Thymus (tissue), 11 donors: ENCODE data around the gene CNOT4. TPM values are rescaled to one million over a fixed set of nuclear protein-coding genes. Genes with fewer than 3 reads are reported as not detected.

Experiments
- DNase-seq, 9 donors: peaks; one replicate each; pipeline ENCODE4 v3.0.0-alpha.2; 2013; ENCODE audit warnings: low spot score in 9 of 9, low read depth in 6 of 9, missing footprints in 1 of 9
- H3K27ac ChIP-seq, 2 donors: one replicate each; pipeline ENCODE4 v1.5.1; 2013; ENCODE audit warnings: control low read depth in 1 of 2, low read depth in 1 of 2, low read length in 1 of 2, mild to moderate bottlenecking in 1 of 2, moderate library complexity in 1 of 2
- H3K27me3 ChIP-seq, 2 donors: one replicate each; pipeline ENCODE4 v1.5.1; 2013; ENCODE audit warnings: low read length in 1 of 2; ENCODE audit not compliant: control insufficient read depth in 2 of 2, insufficient read depth in 1 of 2
- H3K36me3 ChIP-seq, 2 donors: one replicate each; pipeline ENCODE4 v1.5.1; 2013; ENCODE audit warnings: low read length in 1 of 2, mild to moderate bottlenecking in 1 of 2, moderate library complexity in 1 of 2; ENCODE audit not compliant: control insufficient read depth in 2 of 2, insufficient read depth in 2 of 2
- H3K4me1 ChIP-seq, 2 donors: one replicate each; pipeline ENCODE4 v1.5.1; 2013; ENCODE audit warnings: low read length in 2 of 2; ENCODE audit not compliant: control insufficient read depth in 2 of 2, insufficient read depth in 2 of 2
- H3K4me3 ChIP-seq, 2 donors: one replicate each; pipeline ENCODE4 v1.5.1; 2013; ENCODE audit warnings: low read length in 2 of 2, control low read depth in 1 of 2, mild to moderate bottlenecking in 1 of 2
- H3K9me3 ChIP-seq, 2 donors: one replicate each; pipeline ENCODE4 v1.5.1; 2013; ENCODE audit warnings: low read length in 1 of 2, mild to moderate bottlenecking in 1 of 2; ENCODE audit not compliant: control insufficient read depth in 2 of 2, insufficient read depth in 1 of 2
- WGBS: extraction: QIAGEN DNeasy Blood & Tissue Kit; methylation state at CpG from one replicate; pipeline ENCODE4 v1.1.7; 2013; 5-methylcytosine and 5-hydroxymethylcytosine counted together
- polyA plus RNA-seq: library from polyadenylated mRNA; stranded (reverse); fragments of 200-250 nt; gene quantifications from one replicate; pipeline ENCODE4 v1.2.3, GENCODE V29; 2013
- total RNA-seq: library from RNA; stranded (reverse); fragments of 120-200 nt; gene quantifications from one replicate; pipeline ENCODE4 v1.2.4, GENCODE V29; 2013
- donor health status: healthy.

CNOT4 gene
- total and polyA plus RNA-seq, 2 donors, result 6.3 to 12.8 TPM

GRCh38 chr7:135316648-135317313, 193.1 kb downstream of the CNOT4 start:
- no peak for DNase-seq
- Histone ChIP-seq H3K27ac (no peak overlapping the region), H3K27me3 (no peaks in the 10 kb centered on the region), H3K4me1 (no peaks in the 10 kb centered on the region), H3K4me3 (no peak overlapping the region), H3K9me3 (no peaks in the 10 kb centered on the region), H3K36me3 (no peaks in the 10 kb centered on the region)
- WGBS, result 93% methylated on average over 8 of the region's 8 CpGs

- 86% methylated on average over 10 of the region's 10 CpGs for WGBS
- H3K4me3 ChIP-seq, result no peak overlapping the region
- no peak for DNase-seq
- H3K9me3 ChIP-seq, result no peaks in the 10 kb centered on the region
- H3K4me1 ChIP-seq, result no peaks in the 10 kb centered on the region
- H3K27ac ChIP-seq, result no peak overlapping the region
- no peaks in the 10 kb centered on the region for H3K36me3 ChIP-seq
- H3K27me3 ChIP-seq, result no peaks in the 10 kb centered on the region
Observed at GRCh38 chr7:135313971-135314370, 195.9 kb downstream of the CNOT4 start.

Other genes with a start within 250 kb of the CNOT4 start
- gene NUP205, start 47.8 kb upstream of the CNOT4 start, total RNA-seq, result 68.2 TPM
- 50.9 TPM for gene NUP205, start 47.8 kb upstream of the CNOT4 start, polyA plus RNA-seq
- 13.4 TPM for gene STMP1, start 152.4 kb upstream of the CNOT4 start, total RNA-seq
- gene STMP1, start 152.4 kb upstream of the CNOT4 start, polyA plus RNA-seq, result 60.1 TPM
- 0.05 TPM for gene SLC13A4, start 218.1 kb upstream of the CNOT4 start, total RNA-seq
- 0.23 TPM for gene SLC13A4, start 218.1 kb upstream of the CNOT4 start, polyA plus RNA-seq
- gene FAM180A, start 238.7 kb upstream of the CNOT4 start, total RNA-seq, result 0.05 TPM
- gene FAM180A, start 238.7 kb upstream of the CNOT4 start, polyA plus RNA-seq, result 0.11 TPM